SK-N-SH treated with all-trans-retinoic acid at 6 μM for 48 hours (cell line): ENCODE data around the gene TBXAS1.

Experiments
- BACH2 ChIP-seq: fragments of 250-450 bp; sonication (Bioruptor Pico); IDR thresholded peaks from 2 replicates; pipeline ENCODE4 v1.9.0; 2021; ENCODE audit warnings: mild to moderate bottlenecking, borderline replicate concordance
- OSR1 ChIP-seq: fragments of 250-450 bp; sonication (Bioruptor Pico); IDR thresholded peaks from 2 replicates; pipeline ENCODE4 v1.8.0; 2022; ENCODE audit warnings: moderate library complexity, mild to moderate bottlenecking, inconsistent platforms
- RARB ChIP-seq: fragments of 250-450 bp; sonication (Bioruptor Pico); IDR thresholded peaks from 2 replicates; pipeline ENCODE4 v1.8.0; 2021; ENCODE audit warnings: mild to moderate bottlenecking, moderate library complexity
- SNAI2 ChIP-seq: fragments of 250-450 bp; sonication (Bioruptor Pico); IDR thresholded peaks from 2 replicates; pipeline ENCODE4 v1.5.0; 2020; ENCODE audit warnings: mild to moderate bottlenecking, moderate library complexity
- TOX ChIP-seq: fragments of 250-450 bp; sonication (Bioruptor Pico); IDR thresholded peaks from 2 replicates; pipeline ENCODE4 v1.8.0; 2021; ENCODE audit warnings: mild to moderate bottlenecking, moderate library complexity, borderline replicate concordance
- ZC3H10 ChIP-seq: fragments of 250-450 bp; sonication (Bioruptor Pico); IDR thresholded peaks from 2 replicates; pipeline ENCODE4 v1.5.1; 2021; ENCODE audit warnings: mild to moderate bottlenecking, moderate library complexity
- ZFP30 ChIP-seq: fragments of 450-650 bp; formaldehyde crosslinking; IDR thresholded peaks from 2 replicates; pipeline ENCODE4 v1.5.0; 2022; ENCODE audit warnings: mild to moderate bottlenecking, moderate library complexity
- TF ChIP-seq, protein P1 (sequence below): fragments of 250-450 bp; sonication (Bioruptor Pico); IDR thresholded peaks from 2 replicates; pipeline ENCODE4 v1.5.1; 2021; ENCODE audit warnings: mild to moderate bottlenecking, moderate library complexity
- TF ChIP-seq, protein P2 (sequence below): fragments of 250-450 bp; sonication (Bioruptor Pico); IDR thresholded peaks from 2 replicates; pipeline ENCODE4 v1.5.1; 2020; ENCODE audit warnings: low read depth, mild to moderate bottlenecking, moderate library complexity

DNA sequence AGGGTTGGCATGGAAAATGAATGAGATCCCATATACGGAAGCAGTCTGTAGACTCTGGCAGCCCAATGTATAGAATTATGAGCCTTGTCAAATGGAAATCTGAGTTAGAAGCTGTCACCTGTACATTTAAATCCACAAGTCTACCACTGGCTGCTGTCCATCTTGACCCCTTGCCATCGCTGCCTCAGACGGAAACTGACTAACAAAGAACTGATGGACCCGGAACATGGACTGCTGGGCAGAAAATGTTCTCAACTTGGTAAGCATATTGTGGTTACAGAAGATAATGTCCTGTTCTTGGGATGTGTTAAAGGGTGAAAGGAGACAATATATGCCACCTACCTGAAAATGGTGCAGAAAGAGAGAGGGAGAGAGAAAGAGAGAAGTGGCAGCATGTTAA lies 196.2 kb downstream of the TBXAS1 start:
- no peak for TF ChIP-seq RARB (CRISPR knock-in tag)
- TF ChIP-seq, protein P1, sequence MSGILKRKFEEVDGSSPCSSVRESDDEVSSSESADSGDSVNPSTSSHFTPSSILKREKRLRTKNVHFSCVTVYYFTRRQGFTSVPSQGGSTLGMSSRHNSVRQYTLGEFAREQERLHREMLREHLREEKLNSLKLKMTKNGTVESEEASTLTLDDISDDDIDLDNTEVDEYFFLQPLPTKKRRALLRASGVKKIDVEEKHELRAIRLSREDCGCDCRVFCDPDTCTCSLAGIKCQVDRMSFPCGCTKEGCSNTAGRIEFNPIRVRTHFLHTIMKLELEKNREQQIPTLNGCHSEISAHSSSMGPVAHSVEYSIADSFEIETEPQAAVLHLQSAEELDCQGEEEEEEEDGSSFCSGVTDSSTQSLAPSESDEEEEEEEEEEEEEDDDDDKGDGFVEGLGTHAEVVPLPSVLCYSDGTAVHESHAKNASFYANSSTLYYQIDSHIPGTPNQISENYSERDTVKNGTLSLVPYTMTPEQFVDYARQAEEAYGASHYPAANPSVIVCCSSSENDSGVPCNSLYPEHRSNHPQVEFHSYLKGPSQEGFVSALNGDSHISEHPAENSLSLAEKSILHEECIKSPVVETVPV (CRISPR knock-in tag) = no peak
- TF ChIP-seq TOX (CRISPR knock-in tag) = no peak
- TF ChIP-seq ZFP30 (CRISPR knock-in tag) = no peak
- TF ChIP-seq, protein P2, sequence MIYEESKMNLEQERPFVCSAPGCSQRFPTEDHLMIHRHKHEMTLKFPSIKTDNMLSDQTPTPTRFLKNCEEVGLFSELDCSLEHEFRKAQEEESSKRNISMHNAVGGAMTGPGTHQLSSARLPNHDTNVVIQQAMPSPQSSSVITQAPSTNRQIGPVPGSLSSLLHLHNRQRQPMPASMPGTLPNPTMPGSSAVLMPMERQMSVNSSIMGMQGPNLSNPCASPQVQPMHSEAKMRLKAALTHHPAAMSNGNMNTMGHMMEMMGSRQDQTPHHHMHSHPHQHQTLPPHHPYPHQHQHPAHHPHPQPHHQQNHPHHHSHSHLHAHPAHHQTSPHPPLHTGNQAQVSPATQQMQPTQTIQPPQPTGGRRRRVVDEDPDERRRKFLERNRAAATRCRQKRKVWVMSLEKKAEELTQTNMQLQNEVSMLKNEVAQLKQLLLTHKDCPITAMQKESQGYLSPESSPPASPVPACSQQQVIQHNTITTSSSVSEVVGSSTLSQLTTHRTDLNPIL (CRISPR knock-in tag) = no peak
- TF ChIP-seq BACH2 (CRISPR knock-in tag) = no peak
- TF ChIP-seq OSR1 (CRISPR knock-in tag) = no peak
- no peak for TF ChIP-seq SNAI2 (CRISPR knock-in tag)
- TF ChIP-seq ZC3H10 (CRISPR knock-in tag) = no peak
